Neural crest cell (in vitro differentiated cells): ENCODE measurements around the gene ADAMTS13. TPM values are rescaled to one million over a fixed set of nuclear protein-coding genes. Genes with fewer than 3 reads are reported as not detected.

Source experiments
- DNase-seq: peaks from one replicate; pipeline ENCODE4 v3.0.0; 2021; ENCODE audit warnings: low read depth, mixed read lengths, low spot score
- H3K27ac Mint-ChIP-seq: one replicate; pipeline ENCODE4 v1.8.0; 2021; ENCODE audit warnings: mild to moderate bottlenecking, mixed read lengths; ENCODE audit not compliant: unreplicated experiment
- H3K27me3 Mint-ChIP-seq: 2 replicates; pipeline ENCODE4 v1.8.0; 2021; ENCODE audit warnings: low read depth, mild to moderate bottlenecking, mixed read lengths
- H3K36me3 Mint-ChIP-seq: 2 replicates; pipeline ENCODE4 v1.8.0; 2021; ENCODE audit warnings: low read depth, mild to moderate bottlenecking, mixed read lengths
- H3K4me1 Mint-ChIP-seq: 2 replicates; pipeline ENCODE4 v1.8.0; 2021; ENCODE audit warnings: mixed read lengths
- H3K4me3 Mint-ChIP-seq: one replicate; pipeline ENCODE4 v1.8.0; 2021; ENCODE audit warnings: mild to moderate bottlenecking, mixed read lengths
- H3K9me3 Mint-ChIP-seq: 2 replicates; pipeline ENCODE4 v1.8.0; 2021; ENCODE audit warnings: mixed read lengths
- CTCF ChIP-seq: fragments of 200-600 bp; sonication (generic); conservative IDR thresholded peaks from 2 replicates; pipeline ENCODE4 v1.5.0; 2021; ENCODE audit warnings: antibody characterized with exemption, mild to moderate bottlenecking
- total RNA-seq: library from RNA; stranded (reverse); gene quantifications from 2 replicates; pipeline ENCODE4 v1.2.1, GENCODE V29; 2021

The ADAMTS13 gene
- total RNA-seq, 1 donor from 2014 or later, result 6.0 TPM

GRCh38 chr9:133401588-133401987 lies 20.6 kb upstream of the ADAMTS13 start:
- Mint-ChIP-seq H3K9me3 (no peaks in the 10 kb centered on the region), H3K27ac (no peak overlapping the region), H3K36me3 (peaks cover under 1% of the 10 kb centered on the region), H3K27me3 (peaks cover 2% of the 10 kb centered on the region), H3K4me3 (no peak overlapping the region), H3K4me1 (no peaks in the 10 kb centered on the region)
- DNase-seq, result no peak
- no peak for TF ChIP-seq CTCF

GRCh38 chr9:133402689-133403088 lies 19.5 kb upstream of the ADAMTS13 start:
- no peak for TF ChIP-seq CTCF
- H3K36me3 Mint-ChIP-seq, result peaks cover 6% of the 10 kb centered on the region
- H3K9me3 Mint-ChIP-seq, result no peaks in the 10 kb centered on the region
- no peak for DNase-seq
- H3K4me3 Mint-ChIP-seq, result no peak overlapping the region
- no peaks in the 10 kb centered on the region for H3K27me3 Mint-ChIP-seq
- no peak overlapping the region for H3K27ac Mint-ChIP-seq
- H3K4me1 Mint-ChIP-seq, result no peaks in the 10 kb centered on the region

DNA sequence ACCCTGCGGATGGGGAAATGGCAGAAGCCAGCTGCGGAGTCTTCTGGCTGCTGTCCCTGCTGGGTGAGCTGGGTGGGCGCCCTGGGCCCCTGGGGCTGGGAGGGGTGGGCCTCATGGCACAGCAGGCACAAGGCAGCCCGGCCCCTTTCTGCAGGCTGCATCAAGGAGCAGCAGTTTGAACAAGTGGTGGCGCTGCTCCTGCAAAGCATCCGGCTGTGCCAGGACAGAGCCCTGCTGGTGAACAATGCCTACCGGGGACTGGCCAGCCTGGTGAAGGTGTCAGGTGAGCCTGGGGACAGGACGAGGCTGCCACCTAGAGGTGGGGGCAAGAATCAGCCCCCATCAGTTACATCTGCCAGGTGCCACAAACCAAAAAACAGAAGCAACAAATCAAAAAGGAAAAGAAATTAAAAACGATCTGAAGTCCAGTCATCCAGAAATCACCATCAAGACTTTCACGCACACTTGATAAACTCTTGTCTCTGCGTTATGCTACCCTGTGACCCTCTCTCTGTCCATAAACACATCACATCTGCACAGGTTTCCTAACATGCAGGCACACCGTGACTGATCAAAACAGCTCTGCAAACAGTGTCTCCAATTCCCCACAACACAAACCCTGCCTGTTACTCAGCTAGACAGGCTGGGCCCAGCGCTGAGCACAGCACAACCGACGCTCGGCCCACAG lies 18.3 kb upstream of the ADAMTS13 start:
- no peak overlapping the region for H3K27ac Mint-ChIP-seq
- H3K36me3 Mint-ChIP-seq, result peaks cover 6% of the 10 kb centered on the region
- no peak overlapping the region for H3K4me3 Mint-ChIP-seq
- H3K27me3 Mint-ChIP-seq, result no peaks in the 10 kb centered on the region
- DNase-seq, result no peak
- no peaks in the 10 kb centered on the region for H3K9me3 Mint-ChIP-seq
- peak; percentile 66 for TF ChIP-seq CTCF
- H3K4me1 Mint-ChIP-seq, result no peaks in the 10 kb centered on the region

DNA sequence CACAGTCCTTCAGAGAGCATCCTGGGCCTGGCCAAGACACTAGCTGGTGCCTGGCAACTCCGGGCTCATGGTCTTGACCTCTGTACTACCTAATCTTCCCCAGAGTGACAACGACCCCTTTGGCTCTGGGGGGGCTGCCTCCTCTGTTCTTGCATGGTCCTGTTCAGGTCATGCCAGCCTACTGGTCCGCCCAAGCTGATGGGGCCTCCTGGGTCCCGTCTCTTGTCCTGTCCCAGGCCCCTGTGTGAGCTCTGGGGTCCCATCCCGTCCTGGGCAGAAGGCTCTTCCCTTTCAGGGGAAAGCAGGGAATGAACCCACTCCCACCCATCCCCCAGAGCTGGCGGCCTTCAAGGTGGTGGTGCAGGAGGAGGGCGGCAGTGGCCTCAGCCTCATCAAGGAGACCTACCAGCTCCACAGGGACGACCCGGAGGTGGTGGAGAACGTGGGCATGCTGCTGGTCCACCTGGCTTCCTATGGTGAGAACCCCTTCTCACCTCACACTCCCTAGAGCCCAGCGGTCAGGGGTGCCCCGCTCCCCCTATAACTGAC lies 17.6 kb upstream of the ADAMTS13 start:
- H3K4me1 Mint-ChIP-seq, result no peaks in the 10 kb centered on the region
- H3K36me3 Mint-ChIP-seq, result peaks cover 6% of the 10 kb centered on the region
- no peaks in the 10 kb centered on the region for H3K27me3 Mint-ChIP-seq
- no peaks in the 10 kb centered on the region for H3K9me3 Mint-ChIP-seq
- no peak for DNase-seq
- no peak overlapping the region for H3K4me3 Mint-ChIP-seq
- peak overlapping the region; percentile 67 for H3K27ac Mint-ChIP-seq
- TF ChIP-seq CTCF, result no peak

GRCh38 chr9:133405508-133406438 lies 16.4 kb upstream of the ADAMTS13 start:
- DNase-seq, result no peak
- Mint-ChIP-seq H3K9me3 (no peaks in the 10 kb centered on the region), H3K36me3 (peaks cover 10% of the 10 kb centered on the region), H3K27ac (no peak overlapping the region), H3K27me3 (no peaks in the 10 kb centered on the region), H3K4me3 (no peak overlapping the region), H3K4me1 (no peaks in the 10 kb centered on the region)
- TF ChIP-seq CTCF, result no peak
